GM11168 (cell line): ENCODE data around the gene CDKN1A.
"Not testable (repeated sequence)": the region's sequence is repeated elsewhere in the genome, so short reads cannot be mapped to it uniquely, and the experiment has no call there.

Experiments used
- in situ Hi-C: fragments of 300-500 bp; cut with MboI; formaldehyde crosslinking; loops from one replicate; pipeline ENCODE4 v1.12.0; 2022; ENCODE audit warnings: low sequenced_read_pairs; ENCODE audit not compliant: unreplicated experiment

Gene CDKN1A

DNA sequence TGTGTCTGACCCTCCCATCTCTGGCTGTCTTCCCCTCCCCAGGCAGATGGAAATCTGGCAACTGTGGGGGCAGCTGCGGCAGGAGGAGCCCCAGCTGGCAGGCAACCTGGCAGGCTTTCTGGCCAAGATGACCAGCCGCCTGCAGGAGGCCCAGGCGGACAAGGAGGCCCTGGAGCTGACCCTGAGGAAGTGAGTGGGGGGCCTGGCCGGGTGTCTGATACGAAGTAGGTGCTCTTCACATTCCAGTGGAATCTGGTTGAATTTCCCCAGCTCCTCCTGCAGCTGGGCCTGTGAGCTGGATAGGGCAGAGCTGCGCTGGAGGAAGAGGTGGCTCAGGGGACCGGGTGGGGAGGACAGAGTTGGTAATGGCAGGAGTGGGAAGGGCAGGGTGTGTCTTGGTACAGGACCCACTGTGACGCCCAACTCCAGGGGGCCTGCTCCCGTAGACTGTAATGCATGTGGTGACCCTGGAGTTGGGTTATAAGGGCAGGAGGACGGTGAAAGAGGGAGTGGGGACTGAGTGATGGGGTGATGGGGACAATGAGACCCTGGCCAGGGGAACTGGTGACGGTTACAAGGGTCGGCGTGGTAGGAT, 38.8 kb downstream of the CDKN1A start:
- in situ Hi-C loops, result no loop called here

DNA sequence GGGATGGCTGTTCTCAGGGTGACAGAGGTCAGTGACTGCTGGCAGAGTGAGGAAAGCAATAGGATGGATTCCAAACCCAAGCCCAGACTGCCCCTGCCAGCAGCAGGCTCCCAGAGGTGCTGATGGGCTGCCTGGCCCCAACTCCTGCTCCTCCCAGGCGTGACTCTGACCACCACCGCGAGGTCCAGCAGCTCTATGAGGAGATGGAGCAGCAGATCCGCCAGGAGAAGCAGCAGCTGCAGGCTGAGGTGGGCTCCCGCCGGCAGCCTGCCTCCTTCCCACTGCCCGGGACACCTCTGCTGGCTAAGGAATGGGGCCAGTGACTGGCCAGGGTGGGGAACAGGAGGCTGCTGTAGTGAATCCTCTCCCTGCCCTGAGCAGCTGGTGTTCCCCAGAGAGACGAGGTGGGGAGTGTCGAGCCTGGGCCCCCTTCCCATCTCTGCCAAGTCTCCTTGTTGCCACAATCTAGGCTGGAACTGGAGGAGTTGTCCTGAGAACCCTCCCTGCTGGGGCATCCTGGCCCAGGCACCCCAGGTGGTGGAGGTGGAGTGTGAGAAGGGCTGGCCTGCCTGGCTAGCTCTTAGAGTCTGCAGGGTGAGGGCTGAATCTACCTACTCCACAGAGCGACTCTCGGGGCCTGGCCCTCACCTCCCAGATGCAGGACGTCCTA, 39.5 kb downstream of the CDKN1A start:
- in situ Hi-C loops, result no loop called here

DNA sequence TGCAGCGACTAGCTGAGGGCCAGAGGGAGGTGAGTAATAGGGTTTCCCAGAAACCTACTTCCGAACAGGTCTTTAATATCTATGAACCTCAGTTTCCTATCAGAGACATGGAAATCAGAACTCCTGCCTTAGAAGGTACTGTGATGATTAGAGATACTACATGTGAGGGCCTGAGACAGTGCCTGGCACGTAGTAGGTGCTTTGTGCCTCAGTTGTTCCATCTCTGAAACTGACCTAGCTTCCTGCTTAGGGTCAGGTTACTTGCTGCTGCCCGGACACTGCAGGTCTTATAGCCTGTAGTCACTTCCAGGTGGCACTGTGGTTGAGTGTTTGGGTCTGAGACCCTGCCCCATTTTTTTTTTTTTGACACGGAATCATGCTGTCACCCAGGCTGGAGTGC, 40.0 kb downstream of the CDKN1A start:
- in situ Hi-C loops, result no loop called here

DNA sequence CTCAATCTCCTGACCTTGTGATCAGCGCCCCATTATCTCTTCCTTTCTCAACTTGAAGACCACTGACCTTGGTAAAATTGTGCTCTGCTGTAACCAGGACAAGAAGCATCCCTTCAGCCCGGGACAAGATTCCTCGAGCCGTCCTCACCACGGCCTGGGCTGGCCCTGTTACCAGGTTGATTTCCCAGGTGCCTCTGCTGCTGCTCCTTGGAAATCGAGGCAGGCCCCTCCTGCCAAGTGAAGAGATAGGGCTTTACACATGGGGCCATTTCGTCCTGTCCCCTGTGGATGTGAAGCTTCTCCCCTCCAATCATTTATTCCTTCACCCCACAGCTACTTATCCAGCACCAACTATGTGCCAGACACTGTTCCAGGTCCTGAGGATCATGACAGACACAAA, 40.6 kb downstream of the CDKN1A start:
- in situ Hi-C loops, result no loop called here

DNA sequence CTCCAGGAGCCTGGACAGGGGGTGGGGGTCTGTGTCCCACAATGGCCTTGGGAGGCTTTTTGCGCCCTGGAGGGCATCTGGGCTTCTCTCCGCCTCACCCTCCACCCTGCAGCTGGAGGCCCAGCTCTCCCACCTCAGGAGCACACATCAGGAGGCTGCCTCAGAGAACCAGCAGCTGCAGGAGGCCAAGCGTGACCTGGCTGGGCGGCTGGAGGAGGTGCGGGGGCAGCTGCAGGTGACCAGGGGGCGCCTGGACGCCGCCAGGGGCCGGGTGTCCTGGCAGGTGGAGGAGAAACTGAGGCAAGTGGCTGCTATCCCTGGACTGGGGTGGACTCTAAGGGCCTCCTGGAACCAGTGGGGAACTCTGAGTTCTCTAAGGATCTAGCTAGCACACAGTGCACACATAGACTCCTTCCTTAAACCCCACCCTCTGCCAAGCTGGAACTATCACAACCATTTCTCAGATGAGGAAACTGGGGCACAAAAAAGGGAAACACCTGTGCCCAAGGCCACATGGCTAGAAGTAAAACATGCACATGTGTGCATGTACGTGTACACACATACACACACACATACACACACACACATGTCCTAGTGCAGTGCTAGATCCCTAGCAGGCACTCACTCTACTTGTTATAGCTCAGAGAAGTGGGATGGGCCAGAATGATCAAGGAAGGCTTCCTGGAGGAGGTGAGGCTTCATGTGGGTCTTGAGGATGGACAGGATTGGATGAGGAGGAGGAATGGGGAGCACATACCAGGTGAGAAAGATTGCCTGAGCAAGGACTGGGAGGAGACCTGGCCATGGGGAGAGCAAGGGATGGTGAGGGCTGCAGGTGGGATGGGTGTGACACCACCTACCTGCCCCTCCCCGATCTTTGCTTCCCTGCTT, 42.0 kb downstream of the CDKN1A start:
- in situ Hi-C loops, result no loop called here

DNA sequence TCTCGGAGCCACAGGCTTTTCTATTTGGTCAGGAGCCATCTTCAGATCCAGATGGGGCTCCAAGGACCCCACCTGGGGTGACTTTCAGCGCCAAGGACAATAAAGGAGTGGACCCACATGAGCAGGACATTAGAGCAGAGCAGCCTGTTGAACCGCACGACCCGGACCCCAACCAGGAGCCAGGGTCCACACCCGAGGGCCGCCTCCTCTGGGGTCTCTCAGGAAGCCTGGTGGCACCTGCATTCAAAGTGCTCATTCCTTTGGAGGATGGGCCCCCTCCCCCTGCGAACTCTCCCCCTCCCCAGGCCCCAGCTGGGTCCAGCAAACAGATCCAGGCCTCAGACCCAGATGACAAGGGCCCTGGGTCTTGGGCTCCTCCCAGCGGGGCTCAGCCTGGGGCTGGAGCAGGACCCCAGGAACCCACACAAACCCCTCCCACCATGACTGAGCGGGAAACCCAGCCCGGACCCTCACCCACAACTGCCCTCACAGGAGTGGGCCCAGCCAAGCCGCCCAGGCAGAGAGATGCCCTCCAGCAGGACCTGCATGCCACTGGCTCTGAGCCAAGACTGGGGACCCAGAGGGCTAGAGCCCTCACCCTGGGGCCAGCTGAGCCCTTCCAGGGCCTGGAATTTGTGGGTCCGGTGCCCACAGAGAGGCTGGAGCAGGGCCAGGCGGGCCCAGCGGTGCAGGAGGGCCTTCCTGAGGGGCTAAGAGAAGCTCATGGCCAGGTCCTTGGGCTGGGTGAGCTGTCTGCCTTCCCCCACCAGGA, 43.0 kb downstream of the CDKN1A start:
- in situ Hi-C loops, result no loop called here

DNA sequence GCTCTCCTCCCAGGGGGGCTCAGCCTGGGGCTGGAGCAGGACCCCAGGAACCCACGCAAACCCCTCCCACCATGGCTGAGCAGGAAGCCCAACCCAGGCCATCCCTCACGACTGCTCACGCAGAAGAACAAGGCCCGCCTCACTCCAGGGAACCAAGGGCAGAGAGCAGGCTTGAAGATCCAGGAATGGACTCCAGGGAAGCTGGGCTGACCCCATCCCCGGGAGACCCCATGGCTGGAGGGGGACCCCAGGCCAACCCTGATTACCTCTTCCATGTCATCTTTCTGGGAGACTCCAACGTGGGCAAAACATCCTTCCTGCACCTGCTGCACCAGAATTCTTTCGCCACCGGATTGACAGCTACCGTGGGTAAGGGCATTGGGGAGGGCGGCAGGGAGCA, 43.9 kb downstream of the CDKN1A start:
- in situ Hi-C loops, result no loop called here

DNA sequence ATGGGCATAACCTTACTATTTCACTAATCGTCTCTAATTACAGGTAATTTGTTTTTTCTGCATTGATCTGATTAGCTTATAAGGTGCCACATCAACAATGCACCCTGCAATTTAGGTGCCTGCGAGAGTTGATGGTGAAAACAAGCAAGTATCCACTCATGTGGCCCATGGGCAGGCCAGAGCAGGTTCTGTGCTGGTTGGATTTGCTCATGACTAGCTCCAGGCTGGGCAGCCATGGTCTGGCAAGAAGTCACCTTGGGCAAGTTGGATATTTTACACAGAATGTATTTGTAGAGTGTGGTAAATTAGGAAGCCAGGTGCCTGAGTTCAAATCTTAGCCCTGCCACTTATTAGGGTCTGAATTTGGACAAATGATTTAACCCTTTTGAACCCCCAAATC, 44.4 kb downstream of the CDKN1A start:
- in situ Hi-C loops, result no loop called here

DNA sequence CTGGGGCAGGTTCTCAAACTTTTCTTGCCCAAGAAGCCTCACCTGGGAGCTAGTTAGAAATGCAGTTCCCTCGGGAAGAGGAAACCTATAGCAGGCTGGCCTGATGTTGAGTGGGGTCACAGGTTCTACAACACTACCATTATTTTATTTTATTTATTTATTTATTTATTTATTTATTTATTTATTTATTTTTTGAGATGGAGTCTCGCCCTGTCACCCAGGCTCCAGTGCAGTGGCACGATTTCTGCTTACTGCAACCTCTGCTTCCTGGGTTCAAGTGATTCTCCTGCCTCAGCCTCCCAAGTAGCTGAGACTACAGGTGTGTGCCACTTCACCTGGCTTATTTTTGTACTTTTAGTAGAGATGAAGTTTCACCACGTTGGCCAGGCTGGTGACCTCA, 45.5 kb downstream of the CDKN1A start:
- in situ Hi-C loops, result not testable (repeated sequence)

DNA sequence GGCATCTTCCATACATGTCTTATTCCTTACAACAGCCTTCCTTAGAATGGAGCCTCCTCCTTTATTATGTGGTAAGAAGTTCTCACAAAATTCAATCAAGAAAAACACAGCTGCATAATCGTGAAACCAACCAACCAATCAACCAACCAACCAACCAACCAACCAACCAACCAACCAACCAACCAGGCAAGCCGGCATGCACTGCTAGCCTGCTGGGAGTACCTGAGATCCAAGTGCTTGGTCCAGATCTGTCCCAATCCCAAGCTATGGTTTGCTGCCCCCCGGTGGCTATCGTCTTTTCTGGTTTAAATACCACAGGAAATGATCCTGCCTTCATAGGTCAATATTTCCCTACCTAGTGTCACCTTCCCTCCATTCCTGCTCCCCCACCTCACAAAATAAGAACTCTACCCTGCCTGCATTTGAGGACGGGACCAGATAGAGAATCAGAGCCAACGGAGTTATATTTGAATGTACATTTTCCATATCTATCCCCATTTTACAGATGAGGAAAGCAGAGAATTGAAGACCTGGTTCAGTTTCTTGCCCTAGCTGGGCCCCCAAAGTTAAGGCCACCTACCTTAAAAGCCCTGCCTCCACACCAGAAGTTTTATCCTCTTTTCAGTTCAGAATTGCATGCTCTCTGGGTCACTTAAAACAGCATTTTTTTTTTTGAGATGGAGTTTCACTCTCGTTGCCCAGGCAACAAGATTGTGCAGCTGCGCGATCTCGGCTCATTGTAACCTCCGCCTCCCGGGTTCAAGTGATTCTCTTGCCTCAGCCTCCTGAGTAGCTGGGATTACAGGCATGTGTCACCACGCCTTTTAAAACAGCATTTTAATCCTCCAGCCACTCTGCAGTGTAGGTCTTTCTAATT, 46.2 kb downstream of the CDKN1A start:
- in situ Hi-C loops, result no loop called here

DNA sequence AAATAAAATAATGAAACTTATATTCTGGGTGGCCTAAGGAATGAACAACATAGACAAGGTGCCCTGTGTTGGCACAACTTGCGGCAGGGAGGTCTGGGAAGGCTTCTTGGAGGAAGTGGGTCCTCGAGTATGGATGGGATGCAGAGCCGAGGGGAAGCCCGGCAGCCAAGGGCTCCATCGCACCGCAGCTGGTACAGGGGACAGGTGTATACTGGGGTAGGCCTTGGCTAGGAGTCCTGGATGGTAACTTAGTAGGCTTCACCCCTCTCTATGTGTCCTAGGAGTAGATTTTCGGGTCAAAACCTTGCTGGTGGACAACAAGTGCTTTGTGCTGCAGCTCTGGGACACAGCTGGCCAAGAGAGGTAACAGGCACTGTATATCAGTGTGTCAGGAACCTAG, 47.1 kb downstream of the CDKN1A start:
- in situ Hi-C loops, result no loop called here

DNA sequence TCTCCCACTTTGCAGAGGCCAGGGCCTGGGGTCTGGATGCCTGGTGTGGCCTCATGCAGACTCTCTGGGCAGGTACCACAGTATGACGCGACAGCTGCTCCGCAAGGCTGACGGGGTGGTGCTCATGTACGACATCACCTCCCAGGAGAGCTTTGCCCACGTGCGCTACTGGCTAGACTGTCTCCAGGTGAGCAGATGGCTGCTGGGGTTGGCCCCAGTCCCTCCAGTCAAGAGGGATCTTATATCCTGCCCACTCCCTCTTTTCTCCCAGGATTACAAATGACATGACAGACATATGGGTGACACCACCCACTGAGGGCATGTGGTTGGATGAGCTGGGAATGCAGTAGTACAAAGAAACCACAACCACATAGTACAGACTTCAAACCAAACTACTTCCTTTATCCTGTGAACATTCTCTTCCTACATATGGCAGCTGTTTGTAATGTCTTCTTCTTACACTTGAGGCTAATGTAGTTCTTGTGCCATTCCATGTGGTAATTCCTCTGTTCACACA, 49.0 kb downstream of the CDKN1A start:
- in situ Hi-C loops, result no loop called here

DNA sequence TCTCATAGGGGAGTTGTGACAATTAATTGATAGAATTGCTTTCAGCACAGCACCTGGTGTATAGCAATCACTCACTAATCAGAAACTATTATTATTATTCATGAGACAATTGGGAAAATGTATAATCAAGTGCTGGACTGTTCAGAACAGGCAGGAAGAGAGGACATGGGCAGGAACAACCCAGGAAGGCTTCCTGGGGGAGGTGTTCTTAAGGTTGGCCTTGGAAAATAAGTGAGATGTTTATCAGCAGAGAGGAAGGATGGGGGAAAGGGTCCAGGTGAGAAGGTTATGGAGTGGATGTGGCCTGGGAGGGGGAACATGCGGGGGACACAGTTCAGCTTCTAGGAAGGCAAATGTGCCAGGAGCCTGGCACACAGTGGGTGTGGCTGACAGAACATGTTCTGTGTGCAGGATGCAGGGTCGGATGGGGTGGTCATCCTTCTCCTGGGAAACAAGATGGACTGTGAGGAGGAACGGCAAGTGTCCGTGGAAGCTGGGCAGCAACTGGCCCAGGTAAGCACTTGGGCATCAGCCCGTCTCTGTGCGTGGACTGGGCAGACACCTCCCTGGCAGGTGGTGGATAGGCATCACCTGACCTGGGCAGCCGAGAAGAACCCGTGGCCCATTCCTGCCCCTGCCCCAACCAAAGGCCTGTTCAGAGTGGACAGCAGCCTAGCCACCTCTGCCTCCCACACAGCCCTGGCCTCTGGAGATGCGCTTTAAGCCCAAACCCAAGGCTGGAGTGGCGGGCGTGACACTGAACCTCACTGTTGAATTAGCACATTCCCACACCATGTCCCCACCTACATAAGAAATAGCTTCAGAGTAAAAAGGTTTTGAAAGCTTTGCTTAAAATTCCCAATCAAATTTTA, 50.0 kb downstream of the CDKN1A start:
- in situ Hi-C loops, result no loop called here

DNA sequence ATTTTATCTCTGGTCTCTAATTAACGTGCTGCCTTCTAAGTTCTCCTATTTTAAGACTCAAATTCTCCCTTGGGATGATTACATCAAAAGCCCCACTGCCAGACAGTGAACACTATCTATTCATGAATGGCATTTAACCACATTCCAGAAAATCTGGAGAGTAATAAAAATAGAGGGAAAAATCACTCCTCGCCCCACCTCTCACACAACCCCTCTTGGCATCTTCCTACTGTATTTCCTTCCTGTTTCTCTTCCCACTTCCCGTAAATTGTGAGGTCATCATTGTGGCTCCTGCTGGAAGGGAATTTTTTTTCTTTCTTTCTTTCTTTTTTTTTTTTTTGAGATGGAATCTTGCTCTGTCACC, 50.6 kb downstream of the CDKN1A start:
- in situ Hi-C loops, result no loop called here

DNA sequence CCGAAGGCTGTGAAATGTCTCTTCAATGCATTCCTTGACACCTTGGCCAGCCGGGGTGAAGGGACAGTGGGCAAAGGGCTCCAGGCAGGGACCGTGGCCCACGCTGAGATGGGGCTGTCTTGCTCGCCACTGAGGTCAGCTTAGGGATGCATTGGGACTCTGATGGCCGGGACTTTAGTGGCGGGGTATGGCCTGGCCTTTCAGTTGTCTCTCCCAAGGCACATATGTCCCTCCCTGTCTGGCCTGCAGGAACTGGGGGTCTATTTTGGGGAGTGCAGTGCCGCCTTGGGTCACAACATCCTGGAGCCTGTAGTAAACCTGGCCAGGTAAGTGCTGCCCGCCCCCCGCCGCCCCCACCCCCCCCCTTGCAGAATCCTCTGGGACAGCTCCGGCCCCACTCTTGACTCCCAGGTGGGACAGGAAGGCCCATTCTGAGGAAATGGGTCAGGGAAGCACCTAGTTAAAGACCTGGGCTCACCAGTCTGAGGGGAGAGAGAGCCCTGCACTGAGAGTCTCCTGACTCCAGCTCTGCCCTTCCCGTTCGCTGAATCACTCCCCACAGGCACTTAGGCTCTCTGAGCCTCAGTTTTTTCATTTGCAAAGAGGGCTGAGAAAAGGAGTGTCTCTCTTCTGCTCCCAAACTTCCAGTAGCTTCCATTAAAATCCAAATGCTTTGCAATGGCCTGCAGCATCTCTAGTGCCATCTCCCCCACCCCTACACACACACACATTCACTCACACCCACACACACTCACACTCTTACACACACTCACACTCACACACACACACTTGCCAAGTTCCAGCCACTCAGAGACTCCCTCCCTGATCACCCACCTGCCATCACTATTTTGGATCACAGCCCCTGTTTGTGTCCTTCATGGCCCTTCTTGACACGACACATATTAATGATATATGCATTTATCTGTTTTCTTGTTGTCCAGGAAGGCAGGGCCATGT, 52.2 kb downstream of the CDKN1A start:
- in situ Hi-C loops, result no loop called here

DNA sequence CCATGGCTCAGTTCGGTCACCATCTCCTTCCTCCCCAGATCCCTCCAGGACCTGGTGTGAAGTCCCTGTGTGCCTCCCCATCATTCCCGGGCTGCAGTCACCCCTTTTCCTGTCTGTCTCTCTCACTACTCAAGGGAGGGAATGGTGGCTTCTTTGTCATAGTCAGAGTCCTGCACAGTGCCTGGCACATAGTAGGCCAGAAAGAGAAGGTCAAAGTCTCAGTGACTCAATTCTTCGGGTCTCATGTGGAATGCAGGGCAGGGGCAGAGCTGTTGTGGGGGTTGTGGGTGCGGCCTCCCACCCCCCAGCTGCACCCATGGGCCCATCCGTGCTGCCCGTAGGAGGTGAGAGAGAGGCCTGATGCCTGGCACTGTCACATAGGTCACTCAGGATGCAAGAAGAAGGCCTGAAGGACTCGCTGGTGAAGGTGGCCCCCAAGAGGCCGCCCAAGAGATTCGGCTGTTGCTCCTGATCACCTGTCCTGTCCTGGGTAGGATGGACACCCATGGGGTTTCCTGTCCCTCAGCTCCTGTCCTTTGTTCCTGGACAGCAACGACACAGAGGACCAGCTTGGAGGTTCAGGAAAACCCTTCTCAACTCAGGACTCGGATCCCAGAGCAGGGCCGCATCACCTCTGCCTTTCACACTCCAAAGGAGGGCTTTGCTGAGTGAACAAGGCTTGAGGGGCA, 53.3 kb downstream of the CDKN1A start:
- in situ Hi-C loops, result no loop called here

DNA sequence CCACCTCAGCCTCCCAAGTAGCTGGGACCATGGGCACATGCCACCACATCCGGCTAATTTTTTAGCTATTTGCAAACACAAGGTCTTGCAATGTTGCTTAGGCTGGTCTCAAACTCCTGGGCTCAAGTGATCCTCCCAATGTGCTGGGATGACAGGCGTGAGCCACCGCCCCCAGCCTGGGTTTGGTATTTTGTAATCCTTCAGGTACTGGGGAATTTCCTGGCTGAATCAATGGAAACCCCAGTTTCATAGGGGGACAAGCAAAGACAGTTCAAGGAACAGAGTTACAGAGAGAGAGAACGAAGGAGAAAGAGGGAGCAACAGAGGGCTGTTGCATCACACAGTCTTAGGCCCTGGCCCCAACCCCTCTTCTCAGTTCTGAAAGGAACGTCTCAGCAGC, 54.8 kb downstream of the CDKN1A start:
- in situ Hi-C loops, result no loop called here
